Measurements from ENCODE around the gene DLGAP3.

GRCh38 chr1:34927316-34927715 lies 2.1 kb downstream of the DLGAP3 start:
- TF ChIP-seq EP300 (IDR thresholded peaks at IDR 0.05), result no peak
- no peak for TF ChIP-seq CTCF (IDR thresholded peaks at IDR 0.05)
- TF ChIP-seq POLR2A (IDR thresholded peaks at IDR 0.05), result no peak

All from upper lobe of left lung (tissue), 4 donors.